Posterior vena cava (tissue), 2 donors: ENCODE results near the gene SCN2A. TPM values are rescaled to one million over a fixed set of nuclear protein-coding genes. Genes with fewer than 3 reads are reported as not detected.

Source experiments
- DNase-seq: peaks from one replicate; pipeline ENCODE4 v3.0.0-alpha.2; 2020; ENCODE audit warnings: low spot score
- intact Hi-C, 2 donors: fragments of 100-400 bp; cut with DNase I; formaldehyde crosslinking; loops; one replicate each; pipeline versions ENCODE4 v1.14.1 to v1.14.2; 2022 to 2023
- long read RNA-seq, 2 donors: library from polyadenylated mRNA; unstranded; transcript quantifications; one replicate each; pipeline ENCODE4 v2.0.0, GENCODE V29; 2020 to 2021
- total RNA-seq, 2 donors: library from RNA; stranded (reverse); fragmentation: NEBNext Ultra II Directional; extraction: Animal tissue kit (Norgen Biotek cat#: 25700); gene quantifications; one replicate each; pipeline ENCODE4 v1.2.1, GENCODE V29; 2021
- donor health status: DM: yes; HTN: yes; CAD: no.
- donor health status: DM: yes; HTN: yes; CAD: no.

Gene SCN2A
- 1 to 10 TPM in 1 of 2 donors, under 1 TPM in 1; 0.62 to 1.4 TPM for total RNA-seq
- long read RNA-seq, donor 1, result 0 reads
- long read RNA-seq, donor 2, partial matches to known transcripts, result 0 of 2 reads
- long read RNA-seq, donor 2, other reads (novel, unspliced or antisense), result 2 of 2 reads

- intact Hi-C loops, result no loop called here
- no peak for DNase-seq
Measured at GRCh38 chr2:165239230-165239629, at the start of gene SCN2A. Gene SCN2A (plus strand): TSS chr2:165239414. CDS start chr2:165295824, 56,410 bp downstream.

GRCh38 chr2:165191096-165191728, 48.0 kb upstream of the SCN2A start:
- intact Hi-C loops, result no loop called here
- DNase-seq, result no peak

GRCh38 chr2:165192729-165193128, 46.5 kb upstream of the SCN2A start:
- no peak for DNase-seq
- intact Hi-C loops, result no loop called here

GRCh38 chr2:165193178-165193777, 45.9 kb upstream of the SCN2A start:
- intact Hi-C loops, result no loop called here
- no peak for DNase-seq

- intact Hi-C loops, result no loop called here
- no peak for DNase-seq
Measured at GRCh38 chr2:165196411-165196810, 42.8 kb upstream of the SCN2A start.

- no peak for DNase-seq
Measured at GRCh38 chr2:165197346-165197745, 41.9 kb upstream of the SCN2A start.

GRCh38 chr2:165198181-165198580, 41.0 kb upstream of the SCN2A start:
- no peak for DNase-seq
- intact Hi-C loops, result no loop called here

More at GRCh38 chr2:165197346-165197745, 41.9 kb upstream of the SCN2A start:
- intact Hi-C loops, result no loop called here

GRCh38 chr2:165202239-165202638, 37.0 kb upstream of the SCN2A start:
- no peak for DNase-seq
- intact Hi-C loops, result loop anchor here (5.0 to 10.0 kb wide), 2 partner anchors 177 to 185 kb away; no protein-coding TSS in a partner anchor

- intact Hi-C loops, result loop anchor here (5.0 to 10.0 kb wide), 2 partner anchors 179 to 187 kb away; no protein-coding TSS in a partner anchor
- no peak for DNase-seq
Measured at GRCh38 chr2:165203689-165204559, 35.3 kb upstream of the SCN2A start, which contains the start of gene SCN3A. Gene SCN3A (minus strand): TSS chr2:165204050. CDS start chr2:165176394, 27,656 bp downstream.

GRCh38 chr2:165205865-165206264, 33.3 kb upstream of the SCN2A start:
- intact Hi-C loops, result loop anchor here in 1 of 2 donors (10.0 kb wide), 1 partner anchor 181 kb away; no protein-coding TSS in a partner anchor
- DNase-seq, result no peak

- DNase-seq, result no peak
- intact Hi-C loops, result loop anchor here in 1 of 2 donors (10.0 kb wide), 1 partner anchor 183 kb away; no protein-coding TSS in a partner anchor
Measured at GRCh38 chr2:165208094-165208493, 31.1 kb upstream of the SCN2A start.

- intact Hi-C loops, result no loop called here
Measured at GRCh38 chr2:165214093-165214492, 25.1 kb upstream of the SCN2A start.

GRCh38 chr2:165219481-165219880, 19.7 kb upstream of the SCN2A start:
- DNase-seq, result no peak
- intact Hi-C loops, result no loop called here

More at GRCh38 chr2:165214093-165214492, 25.1 kb upstream of the SCN2A start:
- no peak for DNase-seq

- no peak for DNase-seq
- intact Hi-C loops, result no loop called here
Measured at GRCh38 chr2:165224941-165225340, 14.3 kb upstream of the SCN2A start.

GRCh38 chr2:165227571-165227970, 11.6 kb upstream of the SCN2A start:
- intact Hi-C loops, result no loop called here
- DNase-seq, result no peak

GRCh38 chr2:165237056-165237455, 2.2 kb upstream of the SCN2A start:
- intact Hi-C loops, result no loop called here
- DNase-seq, result no peak

GRCh38 chr2:165238295-165238694, 919 bp upstream of the SCN2A start:
- intact Hi-C loops, result no loop called here

GRCh38 chr2:165239856-165240515, 772 bp downstream of the SCN2A start:
- intact Hi-C loops, result no loop called here
- no peak for DNase-seq

More at GRCh38 chr2:165238295-165238694, 919 bp upstream of the SCN2A start:
- DNase-seq, result no peak

- intact Hi-C loops, result no loop called here
Measured at GRCh38 chr2:165240916-165241315, 1.7 kb downstream of the SCN2A start.

More at GRCh38 chr2:165240916-165241315, 1.7 kb downstream of the SCN2A start:
- DNase-seq, result no peak
